GM12878 (cell line): ENCODE results near the gene SNRNP27. TPM values are rescaled to one million over a fixed set of nuclear protein-coding genes. Genes with fewer than 3 reads are reported as not detected.

Experiments used
- ATAC-seq: fragments of 200-7000 bp; cut with Tn5 transposase; 3 replicates; pipeline ENCODE4 v1.9.1; 2020; ENCODE audit warnings: mild to moderate bottlenecking, moderate library complexity
- BruUV-seq: library from RNA; stranded (reverse); fragments of 400-500 nt; replicated peaks from 2 replicates; lab custom pipeline; 2021; lab: Mats Ljungman, UMichigan
- CTCF ChIA-PET: fragments of 300-600 bp; sonication (Branson Sonifier 250); formaldehyde crosslinking; extraction: SDS; loops from one replicate; lab custom pipeline; 2021; ENCODE audit warnings: inconsistent platforms; lab: Yijun Ruan, JAX
- POLR2A ChIA-PET: fragments of 350-600 bp; formaldehyde crosslinking; extraction: SDS; loops from one replicate; lab custom pipeline; 2021; ENCODE audit warnings: inconsistent platforms; lab: Charles Lee
- RAD21 ChIA-PET: fragments of 300-600 bp; sonication (Branson Sonifier 250); formaldehyde crosslinking; loops from one replicate; lab custom pipeline; 2023; ENCODE audit warnings: antibody characterized with exemption; ENCODE audit not compliant: unreplicated experiment; lab: Charles Lee
- SMC1A ChIA-PET: fragments of 300-600 bp; sonication (Branson Sonifier 250); formaldehyde crosslinking; loops from one replicate; lab custom pipeline; 2023; ENCODE audit not compliant: unreplicated experiment, uncharacterized antibody; lab: Charles Lee
- DNase-seq: peaks from one replicate; pipeline ENCODE4 v3.0.0-alpha.2; 2011; ENCODE audit warnings: low read depth, low spot score
- FAIRE-seq: peaks from 3 replicates; lab custom pipeline; 2011; peaks lifted over from hg19 to GRCh38; lab: Jason Lieb, UNC
- H2AFZ ChIP-seq: 2 replicates; pipeline ENCODE4 v1.6.0; 2011; ENCODE audit warnings: low read depth, low read length, control low read depth; ENCODE audit not compliant: control insufficient read depth
- H3K27ac ChIP-seq: 2 replicates; pipeline ENCODE4 v1.5.1; 2011; ENCODE audit warnings: control low read depth; ENCODE audit not compliant: control insufficient read depth, insufficient read depth
- H3K27me3 ChIP-seq, 2 experiments: replicated peaks in 1 of 2; 2 replicates each; pipeline versions ENCODE4 v1.6.0 to v1.6.1; 2011; ENCODE audit warnings: low read length in 1 of 2; ENCODE audit not compliant: control insufficient read depth in 2 of 2, insufficient read depth in 2 of 2
- H3K36me3 ChIP-seq, 2 experiments: 2 replicates each; pipeline ENCODE4 v1.5.1; 2011; ENCODE audit warnings: low read length in 1 of 2; ENCODE audit not compliant: control insufficient read depth in 2 of 2, insufficient read depth in 2 of 2
- H3K4me1 ChIP-seq: 2 replicates; pipeline ENCODE4 v1.6.1; 2011; ENCODE audit warnings: mild to moderate bottlenecking, low read length, moderate library complexity, mixed read lengths; ENCODE audit not compliant: control insufficient read depth, insufficient read depth
- H3K4me2 ChIP-seq: 2 replicates; pipeline ENCODE4 v1.6.0; 2011; ENCODE audit warnings: control low read depth; ENCODE audit not compliant: control insufficient read depth, insufficient read depth
- H3K4me3 ChIP-seq: fragments of 200-600 bp; sonication (generic); 2 replicates; pipeline ENCODE4 v1.5.1; 2016
- H3K79me2 ChIP-seq: 2 replicates; pipeline ENCODE4 v1.6.0; 2011; ENCODE audit warnings: low read length; ENCODE audit not compliant: control insufficient read depth, insufficient read depth
- H3K9ac ChIP-seq: 2 replicates; pipeline ENCODE4 v1.8.0; 2011; ENCODE audit warnings: low read length, control low read depth, mixed read lengths; ENCODE audit not compliant: control insufficient read depth, insufficient read depth
- H3K9me3 ChIP-seq: replicated peaks from 3 replicates; pipeline ENCODE4 v1.5.1; 2011; ENCODE audit warnings: mild to moderate bottlenecking, low read length; ENCODE audit not compliant: control insufficient read depth, insufficient read depth
- H4K20me1 ChIP-seq: 2 replicates; pipeline ENCODE4 v1.6.0; 2011; ENCODE audit not compliant: control insufficient read depth, insufficient read depth
- CEBPB ChIP-seq, 2 experiments: fragments of 150-350 bp in 1 of 2; IDR thresholded peaks; 2 replicates each; pipeline ENCODE4 v1.6.1; 2012 to 2014; ENCODE audit warnings: low read depth in 2 of 2, low read length in 2 of 2, borderline replicate concordance in 1 of 2, inconsistent platforms in 1 of 2
- CHD4 ChIP-seq: fragments of 200-600 bp; sonication (generic); IDR thresholded peaks from 2 replicates; pipeline ENCODE4 v1.6.1; 2016; ENCODE audit warnings: mild to moderate bottlenecking
- IKZF1 ChIP-seq: fragments of 450-650 bp; conservative IDR thresholded peaks from 2 replicates; pipeline ENCODE4 v1.6.1; 2017; ENCODE audit warnings: antibody characterized with exemption, mild to moderate bottlenecking
- KAT2A ChIP-seq: conservative IDR thresholded peaks from 2 replicates; pipeline ENCODE4 v1.6.1; 2011; ENCODE audit warnings: low read depth, low read length; ENCODE audit not compliant: control insufficient read depth
- RCOR1 ChIP-seq: conservative IDR thresholded peaks from 2 replicates; pipeline ENCODE4 v1.6.1; 2012; ENCODE audit warnings: low read depth, low read length, improper control_type of control experiment
- RFX5 ChIP-seq: IDR thresholded peaks from 2 replicates; pipeline ENCODE4 v1.6.1; 2011; ENCODE audit warnings: low read depth, low read length, improper control_type of control experiment
- STAT1 ChIP-seq: fragments of 450-650 bp; conservative IDR thresholded peaks from 2 replicates; pipeline ENCODE4 v1.6.1; 2014; ENCODE audit warnings: antibody characterized with exemption, mild to moderate bottlenecking
- STAT3 ChIP-seq: IDR thresholded peaks from 2 replicates; pipeline ENCODE4 v1.6.1; 2011; ENCODE audit warnings: low read depth, low read length, improper control_type of control experiment
- WGBS: methylation state at CpG from one replicate; pipeline ENCODE4 v1.1.6; 2016; ENCODE audit warnings: low lambda C conversion rate; ENCODE audit not compliant: insufficient replicate concordance, insufficient coverage; ENCODE audit errors: missing lambda C conversion rate; 5-methylcytosine and 5-hydroxymethylcytosine counted together
- in situ Hi-C: fragments of 300-500 bp; cut with MboI; formaldehyde crosslinking; loops from 9 replicates; pipeline ENCODE4 v1.14.3; 2018; ENCODE audit warnings: mixed read lengths
- intact Hi-C: fragments of 100-400 bp; cut with micrococcal nuclease; formaldehyde crosslinking; loops from one replicate; pipeline ENCODE4 v1.14.2; 2022; ENCODE audit not compliant: unreplicated experiment
- polyA plus RNA-seq, 11 experiments: library from polyadenylated mRNA; depleted of rRNA in 4 of 11; unstranded in 6 of 11; stranded (reverse) in 5 of 11; fragments of >200 nt; fragmentation: Nextera tagmentation in 4 of 11; fragmentation: Illumina TruSeq in 1 of 11; extraction: Ambion mirVana in 4 of 11; extraction: Trizol in 1 of 11; gene quantifications; 1 replicate in 1 of 11; 2 replicates in 10 of 11; pipeline versions ENCODE4 v1.2.1 to v1.2.3, GENCODE V29; 2011 to 2016; ENCODE audit warnings: inconsistent platforms in 2 of 11, missing spikeins in 2 of 11, low read depth in 1 of 11
- total RNA-seq, 4 experiments: library from RNA; depleted of rRNA in 3 of 4; stranded (reverse); fragments of >200 nt in 3 of 4; fragmentation: Illumina TruSeq in 1 of 4; extraction: Trizol in 1 of 4; gene quantifications; 2 replicates each; pipeline versions ENCODE4 v1.2.1 to v1.2.3, GENCODE V29; 2013 to 2021

Gene SNRNP27
- total and polyA plus RNA-seq, 10 of the 15 experiments (the other 5 are each of a cell fraction or from before 2014, with no cell fraction given): 30.6 to 89.5 (median 49.2) TPM

DNA sequence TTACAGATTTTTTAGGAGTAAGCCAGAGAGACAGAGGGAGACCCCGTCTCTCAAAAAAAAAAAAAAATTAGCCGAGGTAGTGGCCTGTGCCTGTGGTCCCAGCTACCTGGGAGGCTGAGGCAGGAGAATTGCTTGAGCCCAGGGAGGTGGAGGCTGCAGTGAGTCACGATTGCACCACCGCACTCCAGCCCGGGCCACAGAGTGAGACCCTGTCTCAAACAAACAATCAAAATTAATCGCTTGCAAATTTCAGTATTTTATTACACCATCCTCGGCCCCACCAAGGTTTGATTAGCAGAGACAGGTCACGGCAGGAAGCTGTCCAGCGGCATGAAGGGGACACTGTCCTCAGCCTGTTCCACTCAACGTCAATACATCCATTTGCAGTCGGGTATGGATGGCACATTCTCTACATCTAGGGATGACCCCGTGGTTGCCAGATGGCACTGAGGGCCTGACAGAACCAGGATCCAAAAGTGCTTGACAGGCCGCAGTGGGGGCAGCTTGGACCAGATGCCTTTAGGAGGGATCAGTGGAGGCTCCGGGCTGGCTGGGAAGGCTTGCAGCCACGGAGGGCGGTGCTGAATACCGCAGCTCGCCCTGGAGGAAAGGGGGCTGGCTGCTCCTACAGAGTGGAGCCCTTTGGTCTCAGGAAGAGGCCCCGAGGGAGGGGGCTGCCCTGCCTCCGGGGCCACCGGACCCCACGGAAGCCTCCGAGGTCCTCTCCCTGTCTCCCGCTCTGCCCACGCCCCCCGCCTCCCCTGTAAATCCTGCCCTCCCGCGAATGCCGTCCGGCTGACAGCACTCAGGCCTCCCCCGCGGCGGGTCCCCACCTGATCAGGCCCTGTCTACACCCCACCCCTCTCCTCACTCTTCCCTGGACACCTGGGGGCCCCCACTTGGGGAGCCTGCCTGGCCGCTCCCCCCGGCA is 54.5 kb downstream of the SNRNP27 start:
- DNase-seq (no peak), FAIRE-seq (no peak), ATAC-seq (no peak)
- Histone ChIP-seq H2AFZ (no peak overlapping the region), H3K9me3 (no peaks in the 10 kb centered on the region), H3K27me3 (no peaks in the 10 kb centered on the region), H3K4me3 (no peak overlapping the region), H3K9ac (no peak overlapping the region), H3K79me2 (no peaks in the 10 kb centered on the region), H3K4me1 (peaks cover 13% of the 10 kb centered on the region), H4K20me1 (no peaks in the 10 kb centered on the region), H3K27ac (no peak overlapping the region), H3K36me3 (0 out of 4 replicates have a peak, but pooled peaks cover 0 to 3% of the 10 kb centered on the region in 2 experiments), H3K4me2 (no peak overlapping the region)
- 74% methylated on average over 26 of the region's 35 CpGs for WGBS
- ChIA-PET SMC1A (no interaction called here), POLR2A (no interaction called here), RAD21 (interaction anchor here (0.7 kb wide), 1 partner anchor 114 kb away, joined by 3 read pairs; no protein-coding TSS in a partner anchor), CTCF (no interaction called here)
- in situ Hi-C loops (no loop called here), intact Hi-C loops (no loop called here)
- no TSS peak for BruUV-seq
- no peak for TF ChIP-seq CHD4
- TF ChIP-seq STAT1: no peak
- no peak for TF ChIP-seq CEBPB (IDR thresholded peaks at IDR 0.05; ENCODE audit: borderline replicate concordance in 1 of 2, low read depth in 2 of 2, low read length in 2 of 2)
- TF ChIP-seq IKZF1: no peak
- no peak for TF ChIP-seq RFX5
- no peak for TF ChIP-seq KAT2A
- TF ChIP-seq STAT3: no peak
- TF ChIP-seq RCOR1: no peak
